Keratinocyte (primary cell): ENCODE measurements around the gene RUFY2. TPM values are rescaled to one million over a fixed set of nuclear protein-coding genes. Genes with fewer than 3 reads are reported as not detected.

Source experiments
- DNase-seq: peaks from one replicate; pipeline ENCODE4 v3.0.0-alpha.2; 2011; ENCODE audit warnings: low read depth, missing footprints, low spot score
- FAIRE-seq: peaks from 2 replicates; lab custom pipeline; 2011; peaks lifted over from hg19 to GRCh38; lab: Jason Lieb, UNC
- H2AFZ ChIP-seq: 2 replicates; pipeline ENCODE4 v1.6.0; 2012; ENCODE audit warnings: low read length, control low read depth, inconsistent platforms; ENCODE audit not compliant: control insufficient read depth
- H3K27ac ChIP-seq: 2 replicates; pipeline ENCODE4 v1.5.1; 2011; ENCODE audit warnings: low read length; ENCODE audit not compliant: control insufficient read depth, insufficient read depth
- H3K27me3 ChIP-seq: 3 replicates; pipeline ENCODE4 v1.6.0; 2011; ENCODE audit warnings: low read length; ENCODE audit not compliant: control insufficient read depth, insufficient read depth; ENCODE audit errors: extremely low read depth
- H3K36me3 ChIP-seq, 2 experiments: 2 replicates in 1 of 2; 3 replicates in 1 of 2; pipeline ENCODE4 v1.5.1; 2011; ENCODE audit warnings: low read length in 2 of 2, mild to moderate bottlenecking in 1 of 2; ENCODE audit not compliant: control insufficient read depth in 2 of 2, insufficient read depth in 2 of 2; ENCODE audit errors: extremely low read depth in 1 of 2
- H3K4me1 ChIP-seq: 3 replicates; pipeline ENCODE4 v1.5.1; 2011; ENCODE audit warnings: low read length; ENCODE audit not compliant: control insufficient read depth, insufficient read depth; ENCODE audit errors: extremely low read depth
- H3K4me2 ChIP-seq: 3 replicates; pipeline ENCODE4 v1.6.0; 2011; ENCODE audit warnings: low read depth, low read length; ENCODE audit not compliant: control insufficient read depth, insufficient read depth; ENCODE audit errors: extremely low read depth
- H3K4me3 ChIP-seq, 3 experiments: fragments of 200-600 bp in 1 of 3; sonication (generic) in 1 of 3; 2 replicates in 2 of 3; 3 replicates in 1 of 3; pipeline ENCODE4 v1.5.1; 2011 to 2016; ENCODE audit warnings: low read length in 3 of 3, mild to moderate bottlenecking in 3 of 3, control low read depth in 2 of 3, inconsistent platforms in 1 of 3, low read depth in 1 of 3, mixed read lengths in 1 of 3, mixed run types in 1 of 3, moderate library complexity in 1 of 3; ENCODE audit not compliant: control insufficient read depth in 2 of 3, insufficient read depth in 2 of 3; ENCODE audit errors: extremely low read depth in 1 of 3
- H3K79me2 ChIP-seq: 2 replicates; pipeline ENCODE4 v1.6.0; 2012; ENCODE audit warnings: low read length; ENCODE audit not compliant: control insufficient read depth, insufficient read depth
- H3K9ac ChIP-seq: 3 replicates; pipeline ENCODE4 v1.6.0; 2011; ENCODE audit warnings: low read length; ENCODE audit not compliant: control insufficient read depth, insufficient read depth; ENCODE audit errors: extremely low read depth
- H3K9me1 ChIP-seq: 3 replicates; pipeline ENCODE4 v1.6.0; 2011; ENCODE audit warnings: low read length; ENCODE audit not compliant: control insufficient read depth, insufficient read depth; ENCODE audit errors: extremely low read depth
- H3K9me3 ChIP-seq: 2 replicates; pipeline ENCODE4 v1.5.1; 2012; ENCODE audit warnings: low read depth, low read length; ENCODE audit not compliant: control insufficient read depth
- H4K20me1 ChIP-seq: 3 replicates; pipeline ENCODE4 v1.6.0; 2011; ENCODE audit warnings: low read length; ENCODE audit not compliant: control insufficient read depth, insufficient read depth; ENCODE audit errors: extremely low read depth
- EZH2 ChIP-seq: IDR thresholded peaks from one replicate; pipeline ENCODE4 v1.6.1; 2012; ENCODE audit warnings: inconsistent platforms, mild to moderate bottlenecking, low read length, moderate library complexity
- dilution Hi-C: fragments of 300-500 bp; cut with MboI; formaldehyde crosslinking; loops from one replicate; pipeline ENCODE4 v1.7.0; 2020; ENCODE audit warnings: low sequenced_read_pairs; ENCODE audit not compliant: extremely low pct_ligation_motif_present
- polyA plus RNA-seq, 5 experiments: library from polyadenylated mRNA; depleted of rRNA in 3 of 5; stranded (reverse) in 3 of 5; stranded (forward) in 1 of 5; unstranded in 1 of 5; fragments of >200 nt; gene quantifications; 1 replicate in 1 of 5; 2 replicates in 3 of 5; 3 replicates in 1 of 5; pipeline versions ENCODE4 v1.2.1 to v1.2.3, GENCODE V29; 2011 to 2012; ENCODE audit warnings: missing spikeins in 2 of 5, low read depth in 1 of 5, low replicate concordance in 1 of 5
- TF ChIP-seq, protein P1 (sequence below), 3 experiments: IDR thresholded peaks in 1 of 3; conservative IDR thresholded peaks in 1 of 3; optimal IDR thresholded peaks in 1 of 3; 2 replicates in 2 of 3; 3 replicates in 1 of 3; pipeline versions ENCODE3 to v1.5.1; 2011; ENCODE audit warnings: low read length in 3 of 3, mild to moderate bottlenecking in 3 of 3, moderate library complexity in 2 of 3, control low read depth in 1 of 3, inconsistent platforms in 1 of 3; ENCODE audit not compliant: insufficient read depth in 2 of 3; ENCODE audit errors: extremely low read depth in 1 of 3

RUFY2 gene
- polyA plus RNA-seq, 1 donor (not counting 4 experiments of a cell fraction or from before 2014, with no cell fraction given): 15.6 TPM

- FAIRE-seq: peak; percentile 51
- Histone ChIP-seq H3K27ac (peak overlapping the region; percentile 82), H3K36me3 (peaks cover 4 to 6% of the 10 kb centered on the region in 2 experiments), H3K4me2 (peak overlapping the region; percentile 96), H3K9ac (peak overlapping the region; percentile 92), H3K4me1 (peaks cover 5% of the 10 kb centered on the region), H2AFZ (peak overlapping the region; percentile 79), H3K9me1 (no peaks in the 10 kb centered on the region), H3K27me3 (no peaks in the 10 kb centered on the region), H3K9me3 (no peaks in the 10 kb centered on the region), H4K20me1 (no peaks in the 10 kb centered on the region), H3K79me2 (peaks cover 49% of the 10 kb centered on the region), H3K4me3 (peak overlapping the region; percentile 91 to 100 (median 94))
- TF ChIP-seq EZH2: no peak
- no peak for DNase-seq
- dilution Hi-C loops: no loop called here
Observed at GRCh38 chr10:68406111-68406814, 814 bp downstream of the RUFY2 start.

DNA sequence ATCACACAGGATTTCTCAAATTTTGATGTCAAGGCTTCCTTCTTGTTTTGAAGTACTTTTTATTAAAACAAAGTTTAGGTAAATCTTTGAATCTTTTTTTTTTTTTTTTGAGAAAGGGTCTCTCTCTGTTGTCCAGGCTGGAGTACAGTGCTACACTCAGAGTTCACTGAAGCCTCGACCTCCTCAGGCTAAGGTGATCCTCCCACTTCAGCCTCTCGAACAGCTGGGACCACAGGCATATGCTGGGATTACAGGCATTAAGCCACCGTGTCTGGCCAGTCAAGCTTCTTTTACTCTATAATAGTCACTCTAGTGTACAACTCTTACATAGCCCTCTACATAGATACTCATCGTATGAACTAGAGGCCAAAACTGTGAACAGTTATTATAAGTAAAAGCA lies 3.4 kb downstream of the RUFY2 start:
- H3K9ac ChIP-seq: no peak overlapping the region
- no peak overlapping the region for H3K4me2 ChIP-seq
- no peaks in the 10 kb centered on the region for H3K9me1 ChIP-seq
- H3K79me2 ChIP-seq: peaks cover 49% of the 10 kb centered on the region
- no peak overlapping the region for H3K27ac ChIP-seq
- no peaks in the 10 kb centered on the region for H3K9me3 ChIP-seq
- H3K36me3 ChIP-seq: peaks cover 4 to 6% of the 10 kb centered on the region in 2 experiments
- FAIRE-seq (no peak), DNase-seq (no peak)
- no peak overlapping the region for H2AFZ ChIP-seq
- no peak overlapping the region for H3K4me3 ChIP-seq
- no peaks in the 10 kb centered on the region for H3K27me3 ChIP-seq
- no peak for TF ChIP-seq EZH2
- TF ChIP-seq, protein P1, sequence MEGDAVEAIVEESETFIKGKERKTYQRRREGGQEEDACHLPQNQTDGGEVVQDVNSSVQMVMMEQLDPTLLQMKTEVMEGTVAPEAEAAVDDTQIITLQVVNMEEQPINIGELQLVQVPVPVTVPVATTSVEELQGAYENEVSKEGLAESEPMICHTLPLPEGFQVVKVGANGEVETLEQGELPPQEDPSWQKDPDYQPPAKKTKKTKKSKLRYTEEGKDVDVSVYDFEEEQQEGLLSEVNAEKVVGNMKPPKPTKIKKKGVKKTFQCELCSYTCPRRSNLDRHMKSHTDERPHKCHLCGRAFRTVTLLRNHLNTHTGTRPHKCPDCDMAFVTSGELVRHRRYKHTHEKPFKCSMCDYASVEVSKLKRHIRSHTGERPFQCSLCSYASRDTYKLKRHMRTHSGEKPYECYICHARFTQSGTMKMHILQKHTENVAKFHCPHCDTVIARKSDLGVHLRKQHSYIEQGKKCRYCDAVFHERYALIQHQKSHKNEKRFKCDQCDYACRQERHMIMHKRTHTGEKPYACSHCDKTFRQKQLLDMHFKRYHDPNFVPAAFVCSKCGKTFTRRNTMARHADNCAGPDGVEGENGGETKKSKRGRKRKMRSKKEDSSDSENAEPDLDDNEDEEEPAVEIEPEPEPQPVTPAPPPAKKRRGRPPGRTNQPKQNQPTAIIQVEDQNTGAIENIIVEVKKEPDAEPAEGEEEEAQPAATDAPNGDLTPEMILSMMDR (optimal IDR thresholded peaks at IDR 0.05 in 1 of 3, IDR thresholded peaks at IDR 0.05 in 1 of 3, conservative IDR thresholded peaks at IDR 0.05 in 1 of 3; ENCODE audit: extremely low read depth in 1 of 3, insufficient read depth in 2 of 3, low read length in 3 of 3): no peak
- no peaks in the 10 kb centered on the region for H4K20me1 ChIP-seq
- dilution Hi-C loops: no loop called here
- H3K4me1 ChIP-seq: peaks cover 5% of the 10 kb centered on the region
